ENCODE measurements around the gene FRAS1.
"Not testable (repeated sequence)": the region's sequence is repeated elsewhere in the genome, so short reads cannot be mapped to it uniquely, and the experiment has no call there.

Gene FRAS1

GRCh38 chr4:78460368-78460767 is 403.2 kb downstream of the FRAS1 start:
- no peak for DNase-seq

DNA sequence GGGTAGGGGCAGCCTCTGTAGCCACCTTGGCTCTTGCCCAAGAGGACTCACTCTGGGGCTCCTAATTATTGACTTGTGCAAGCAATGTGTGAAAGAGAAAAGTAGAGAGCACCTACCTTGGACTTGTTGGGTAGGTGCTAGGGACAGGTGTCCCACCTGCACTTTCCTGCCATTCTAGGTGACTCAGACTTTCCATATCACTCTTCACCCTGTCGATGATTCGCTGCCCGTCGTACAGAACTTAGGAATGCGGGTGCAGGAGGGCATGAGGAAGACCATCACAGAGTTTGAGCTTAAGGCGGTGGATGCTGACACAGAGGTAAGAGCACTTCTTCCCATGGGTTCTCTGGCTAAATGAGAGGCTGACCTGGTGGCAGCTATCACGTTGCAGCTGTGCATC is 407.1 kb downstream of the FRAS1 start:
- DNase-seq: no peak

DNA sequence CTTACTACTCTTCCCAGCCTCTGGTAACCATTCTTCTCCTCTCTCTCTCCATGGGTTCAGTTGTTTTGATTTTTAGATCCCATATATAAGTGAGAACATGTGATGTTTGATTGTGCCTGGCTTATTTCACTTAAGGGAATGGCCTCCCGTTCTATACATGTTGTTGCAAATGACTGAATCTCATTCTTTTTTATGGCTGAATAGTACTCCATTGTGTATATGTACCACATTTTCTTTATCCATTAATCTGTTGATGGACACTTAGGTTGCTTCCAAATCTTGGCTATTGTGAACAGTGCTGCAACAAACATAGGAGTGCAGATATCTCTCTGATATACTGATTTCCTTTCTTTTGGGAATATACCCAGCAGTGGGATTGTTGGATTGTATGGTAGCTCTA is 410.1 kb downstream of the FRAS1 start:
- not testable (repeated sequence) for DNase-seq

- no peak for DNase-seq
Observed at GRCh38 chr4:78468272-78468671, 411.1 kb downstream of the FRAS1 start.

DNA sequence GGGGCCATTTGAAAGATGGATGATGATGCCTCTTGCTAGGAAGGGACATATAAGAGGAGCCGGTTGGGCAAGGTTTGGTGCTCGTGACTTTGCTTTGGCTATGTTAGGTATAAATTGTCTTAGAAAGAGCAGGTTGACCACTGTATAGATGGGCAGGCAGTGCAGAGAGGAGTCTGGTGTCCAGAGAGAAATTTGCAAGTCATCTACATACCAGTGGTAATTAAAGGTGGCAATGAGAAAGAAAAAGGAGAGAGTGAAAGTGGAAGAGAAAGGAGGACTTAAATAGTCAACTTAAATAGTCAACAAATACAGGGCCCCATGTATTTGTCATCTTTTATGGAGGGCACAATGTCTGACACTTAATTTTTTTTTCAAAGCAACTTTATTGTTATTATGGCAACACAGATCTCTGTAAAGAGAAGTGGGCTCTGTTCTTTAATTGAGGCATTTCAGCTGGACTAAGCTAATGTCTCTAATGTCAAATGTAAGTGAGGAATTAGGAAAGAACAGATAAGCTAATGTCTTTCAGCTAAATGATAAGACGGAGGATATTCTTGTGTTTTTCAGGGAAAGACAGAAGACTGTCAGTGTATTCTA is 419.1 kb downstream of the FRAS1 start:
- DNase-seq: no peak

DNA sequence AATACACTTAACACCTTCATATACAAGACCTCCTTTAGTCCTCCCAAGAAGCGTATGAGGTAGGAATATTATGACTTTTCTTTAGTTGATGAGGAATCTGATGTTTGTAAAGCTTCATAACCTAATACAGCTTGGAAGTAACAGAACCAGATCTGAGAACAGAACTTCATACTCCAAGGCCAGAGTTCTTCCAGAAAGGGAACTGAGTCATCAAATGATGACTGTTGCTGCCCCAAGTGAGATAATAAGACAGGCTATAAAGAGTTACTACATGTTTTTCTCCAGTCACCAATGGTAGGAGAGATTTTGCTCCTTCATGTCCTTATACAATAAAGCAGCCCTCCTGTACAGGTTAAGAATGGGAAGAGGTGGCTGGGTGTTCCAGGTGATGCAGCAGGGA is 420.2 kb downstream of the FRAS1 start:
- no peak for DNase-seq

- DNase-seq: no peak
Observed at GRCh38 chr4:78478523-78478922, 421.4 kb downstream of the FRAS1 start.

DNA sequence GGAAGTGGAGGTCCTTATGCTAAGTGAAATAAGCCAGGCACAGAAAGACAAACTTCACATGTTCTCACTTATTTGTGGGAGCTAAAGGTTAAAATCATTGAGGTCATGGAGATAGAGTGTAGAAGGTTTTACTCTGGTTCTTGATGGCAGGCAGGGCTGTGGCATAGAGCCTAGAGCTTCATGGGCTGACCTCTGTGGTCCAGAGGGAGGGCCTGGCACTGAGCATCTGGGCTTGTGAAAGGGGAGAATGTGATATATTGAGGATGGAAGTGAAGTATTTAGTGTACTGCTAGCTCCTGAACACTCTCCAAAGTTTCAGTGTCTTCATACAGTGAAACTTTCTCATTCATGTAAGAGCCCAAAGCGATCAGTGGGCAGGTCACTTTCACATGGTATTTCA is 423.2 kb downstream of the FRAS1 start:
- DNase-seq: no peak

DNA sequence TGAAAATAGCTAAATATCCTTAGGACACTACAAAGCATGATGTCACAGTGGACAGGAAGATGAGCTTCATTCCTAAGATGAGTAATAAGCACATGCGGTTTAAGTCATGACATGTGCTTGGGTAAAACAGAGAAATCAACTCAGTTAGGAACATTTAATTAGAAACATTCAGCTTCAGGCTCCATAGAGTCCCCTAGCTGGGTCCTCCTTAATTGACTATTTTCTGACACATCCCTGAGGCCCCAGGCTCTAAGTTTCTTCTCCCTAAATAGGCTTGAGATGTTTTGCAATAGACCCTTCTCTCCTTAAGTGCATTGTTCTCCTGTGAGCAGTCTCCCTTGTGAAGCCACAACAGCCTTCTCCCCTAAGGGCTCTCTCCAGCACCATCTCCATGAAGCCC is 424.1 kb downstream of the FRAS1 start:
- no peak for DNase-seq

DNA sequence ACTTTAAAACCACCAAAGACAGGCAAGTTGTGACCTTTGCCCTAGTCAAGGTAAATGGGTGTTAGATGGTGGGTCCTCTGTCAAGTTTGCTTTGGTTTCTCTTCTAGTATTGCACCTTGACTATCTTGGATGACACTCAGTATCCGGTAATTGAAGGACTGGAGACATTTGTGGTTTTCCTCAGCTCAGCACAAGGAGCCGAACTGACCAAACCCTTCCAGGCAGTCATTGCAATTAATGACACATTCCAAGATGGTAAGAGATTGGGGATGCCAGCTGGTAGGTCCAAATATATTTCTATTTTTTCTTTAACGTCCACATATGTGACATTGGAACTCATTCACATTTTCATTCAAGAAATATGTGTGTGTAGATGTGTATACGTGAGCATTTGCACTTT is 425.2 kb downstream of the FRAS1 start:
- DNase-seq: no peak

DNA sequence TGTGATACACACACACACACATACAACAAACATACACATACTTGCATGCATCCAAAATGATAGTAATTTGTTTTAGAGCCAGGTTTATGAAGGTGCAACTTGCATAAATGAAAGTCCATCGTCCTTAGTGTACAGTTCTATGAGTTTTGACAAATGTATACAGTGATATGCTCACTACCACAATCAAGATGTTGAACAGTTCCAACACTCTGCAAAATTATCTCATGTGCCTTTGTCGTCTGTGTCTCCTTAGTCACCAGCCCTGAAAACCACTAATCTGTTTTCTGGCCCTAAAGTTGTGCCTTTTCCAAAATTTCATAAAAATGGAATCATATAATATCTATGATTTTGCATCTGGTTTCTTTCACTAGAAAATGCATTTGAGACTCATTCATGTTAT is 426.7 kb downstream of the FRAS1 start:
- no peak for DNase-seq

GRCh38 chr4:78484574-78484973 is 427.5 kb downstream of the FRAS1 start:
- DNase-seq: no peak

- no peak for DNase-seq
Observed at GRCh38 chr4:78493731-78494130, 436.6 kb downstream of the FRAS1 start.

- DNase-seq: no peak
Observed at GRCh38 chr4:78496021-78496643, 439.0 kb downstream of the FRAS1 start.

DNA sequence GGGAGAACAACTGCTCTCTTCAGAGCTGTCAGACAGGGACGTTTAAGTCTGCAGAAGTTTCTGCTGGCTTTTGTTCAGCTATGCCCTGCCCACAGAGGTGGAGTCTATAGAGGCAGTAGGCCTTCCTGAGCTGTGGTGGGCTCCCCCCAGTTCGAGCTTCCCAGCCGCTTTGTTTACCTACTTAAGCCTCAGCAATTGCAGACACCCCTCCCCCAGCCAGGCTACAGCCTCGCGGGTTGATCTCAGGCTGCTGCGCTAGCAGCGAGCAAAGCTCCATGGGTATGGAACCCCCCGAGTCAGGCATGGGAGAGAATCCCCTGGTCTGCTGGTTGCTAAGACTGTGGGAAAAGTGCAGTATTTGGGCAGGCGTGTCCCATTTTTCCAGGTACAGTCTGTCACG is 449.1 kb downstream of the FRAS1 start:
- not testable (repeated sequence) for DNase-seq

GRCh38 chr4:78509043-78509442 is 451.9 kb downstream of the FRAS1 start:
- no peak for DNase-seq

GRCh38 chr4:78510108-78510507 is 453.0 kb downstream of the FRAS1 start:
- no peak for DNase-seq

GRCh38 chr4:78510681-78511080 is 453.6 kb downstream of the FRAS1 start:
- no peak for DNase-seq

- no peak for DNase-seq
Observed at GRCh38 chr4:78512357-78512920, 455.3 kb downstream of the FRAS1 start.

DNA sequence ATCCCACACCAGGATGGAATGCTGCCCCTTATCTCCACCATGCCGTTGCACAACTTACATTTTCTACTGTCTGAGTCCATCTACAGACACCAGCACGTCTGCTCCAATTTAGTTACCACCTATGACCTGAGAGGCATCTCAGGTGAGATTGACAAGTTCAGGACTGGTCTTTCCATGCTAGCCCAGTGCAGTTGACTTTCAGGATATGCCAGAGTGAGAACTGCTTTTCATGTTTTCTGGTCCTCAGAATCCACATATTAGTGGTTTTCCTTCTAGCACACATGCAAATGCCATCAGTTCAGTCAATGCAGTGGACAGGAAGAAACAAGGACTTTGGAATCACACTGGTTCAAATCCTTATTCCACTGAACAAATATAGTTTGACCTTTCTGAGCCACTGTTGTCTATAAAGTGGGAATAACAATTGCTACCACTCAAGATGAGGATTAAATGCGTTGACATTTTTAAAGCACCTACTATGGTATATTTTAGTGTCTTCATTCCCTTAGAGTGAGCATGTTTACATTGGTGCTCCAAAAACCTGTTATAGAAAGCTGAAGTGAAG is 456.4 kb downstream of the FRAS1 start:
- no peak for DNase-seq

GRCh38 chr4:78517050-78517652 is 460.0 kb downstream of the FRAS1 start:
- DNase-seq: no peak

- no peak for DNase-seq
Observed at GRCh38 chr4:78518561-78518960, 461.4 kb downstream of the FRAS1 start.

DNA sequence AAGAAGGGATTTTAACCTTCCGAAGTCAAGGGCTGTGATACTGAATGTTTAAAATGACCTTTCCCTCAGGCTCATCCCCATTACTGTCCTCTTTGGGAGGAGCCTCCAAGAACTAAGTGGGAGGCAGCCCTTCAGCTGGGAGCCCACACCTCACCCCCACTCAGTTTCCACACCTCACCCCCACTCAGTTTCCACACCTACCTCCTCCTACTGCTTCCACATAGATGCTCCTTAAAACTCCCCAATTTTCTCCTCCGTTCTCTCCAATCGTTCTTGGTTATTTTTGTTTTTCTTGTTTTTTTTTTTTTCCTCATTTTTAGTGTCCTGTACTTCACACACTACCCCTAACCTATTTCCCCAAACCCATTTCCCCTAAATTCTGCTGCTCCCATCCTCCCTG is 462.8 kb downstream of the FRAS1 start:
- no peak for DNase-seq

GRCh38 chr4:78520808-78521226 is 463.7 kb downstream of the FRAS1 start:
- no peak for DNase-seq
